Activated CD8-positive, alpha-beta memory T cell treated with anti-CD3 and anti-CD28 coated beads, Interleukin-2, amount 50 U/mL, for 48 hours (primary cell): ENCODE data around the gene SPDYE3.
"Not testable (repeated sequence)": the region's sequence is repeated elsewhere in the genome, so short reads cannot be mapped to it uniquely, and the experiment has no call there.

Source experiments
- DNase-seq: peaks from one replicate; pipeline ENCODE4 v3.0.0-alpha.2; 2020

SPDYE3 gene

GRCh38 chr7:100288258-100288657, 19.2 kb upstream of the SPDYE3 start:
- not testable (repeated sequence) for DNase-seq

GRCh38 chr7:100292162-100292561, 15.3 kb upstream of the SPDYE3 start:
- not testable (repeated sequence) for DNase-seq

- not testable (repeated sequence) for DNase-seq
These were observed 12.2 kb upstream of the SPDYE3 start for GRCh38 chr7:100295269-100295668.

- DNase-seq = not testable (repeated sequence)
These were observed 9.5 kb upstream of the SPDYE3 start for GRCh38 chr7:100297852-100298631.

- not testable (repeated sequence) for DNase-seq
These were observed 8.9 kb upstream of the SPDYE3 start for GRCh38 chr7:100298632-100298895.

- DNase-seq = not testable (repeated sequence)
These were observed 3.0 kb upstream of the SPDYE3 start for GRCh38 chr7:100304526-100304925.

GRCh38 chr7:100318329-100318728, 10.8 kb downstream of the SPDYE3 start:
- not testable (repeated sequence) for DNase-seq

- DNase-seq = not testable (repeated sequence)
These were observed 14.1 kb downstream of the SPDYE3 start for GRCh38 chr7:100321648-100322047.

GRCh38 chr7:100324194-100324593, 16.7 kb downstream of the SPDYE3 start:
- DNase-seq = not testable (repeated sequence)

- not testable (repeated sequence) for DNase-seq
These were observed 18.2 kb downstream of the SPDYE3 start for GRCh38 chr7:100325671-100326070.

- not testable (repeated sequence) for DNase-seq
These were observed 19.4 kb downstream of the SPDYE3 start for GRCh38 chr7:100326914-100327313.

GRCh38 chr7:100335566-100336466, 28.3 kb downstream of the SPDYE3 start:
- peak; percentile 92 for DNase-seq

GRCh38 chr7:100338083-100338696, 30.7 kb downstream of the SPDYE3 start:
- DNase-seq = peak; percentile 15

- peak; percentile 42 for DNase-seq
These were observed 33.8 kb downstream of the SPDYE3 start for GRCh38 chr7:100341286-100341685.

GRCh38 chr7:100342765-100343164, 35.3 kb downstream of the SPDYE3 start:
- peak; percentile 41 for DNase-seq

- peak; percentile 45 for DNase-seq
These were observed 36.6 kb downstream of the SPDYE3 start for GRCh38 chr7:100344124-100344559.

GRCh38 chr7:100344560-100345287, 37.2 kb downstream of the SPDYE3 start:
- peak; percentile 73 for DNase-seq

- peak; percentile 74 for DNase-seq
These were observed 37.8 kb downstream of the SPDYE3 start for GRCh38 chr7:100345288-100345672.

GRCh38 chr7:100346921-100347320, 39.4 kb downstream of the SPDYE3 start:
- no peak for DNase-seq

- DNase-seq = no peak
These were observed 41.3 kb downstream of the SPDYE3 start for GRCh38 chr7:100348805-100349204.

- peak; percentile 30 for DNase-seq
These were observed 42.3 kb downstream of the SPDYE3 start for GRCh38 chr7:100349757-100350156.

- peak; percentile 55 for DNase-seq
These were observed 44.2 kb downstream of the SPDYE3 start for GRCh38 chr7:100351657-100352058.
